B cell (primary cell): ENCODE measurements around the gene FKBP1A. TPM values are rescaled to one million over a fixed set of nuclear protein-coding genes. Genes with fewer than 3 reads are reported as not detected.

Source experiments
- ATAC-seq: fragments of 200-7000 bp; cut with Tn5 transposase; one replicate; pipeline ENCODE4 v1.10.0; 2021; ENCODE audit warnings: low read depth, mild to moderate bottlenecking, moderate number of reproducible peaks, moderate library complexity
- CTCF ChIA-PET: fragments of 350-600 bp; sonication (Branson Sonifier 250); formaldehyde crosslinking; loops from one replicate; lab custom pipeline; 2021; ENCODE audit warnings: antibody characterized with exemption, inconsistent platforms; lab: Charles Lee
- POLR2A ChIA-PET: fragments of 350-600 bp; sonication (Branson Sonifier 250); formaldehyde crosslinking; loops from one replicate; lab custom pipeline; 2021; ENCODE audit warnings: antibody characterized with exemption; lab: Charles Lee
- DNase-seq: peaks from one replicate; pipeline ENCODE4 v3.0.0; 2013
- H2AFZ ChIP-seq: 2 replicates; pipeline ENCODE4 v1.6.1; 2012; ENCODE audit warnings: mild to moderate bottlenecking, low read depth, low read length; ENCODE audit not compliant: insufficient read depth, poor library complexity, severe bottlenecking
- H3K27ac ChIP-seq, 2 donors: 1 replicate in 1 of 2; 2 replicates in 1 of 2; pipeline ENCODE4 v1.5.1; 2012 to 2013; ENCODE audit warnings: low read length in 2 of 2, mild to moderate bottlenecking in 2 of 2, moderate library complexity in 1 of 2
- H3K27me3 ChIP-seq, 4 experiments: fragments of 200-600 bp in 1 of 4; sonication (generic) in 1 of 4; replicated peaks in 1 of 4; 1 replicate in 2 of 4; 2 replicates in 2 of 4; pipeline versions ENCODE4 v1.6.1 to v1.7.0; 2013 to 2016; ENCODE audit warnings: low read length in 3 of 4, mild to moderate bottlenecking in 2 of 4, mixed read lengths in 1 of 4, moderate library complexity in 1 of 4; ENCODE audit not compliant: insufficient read depth in 4 of 4, control insufficient read depth in 3 of 4; ENCODE audit errors: control extremely low read depth in 1 of 4
- H3K36me3 ChIP-seq, 2 experiments: replicated peaks in 1 of 2; 1 replicate in 1 of 2; 2 replicates in 1 of 2; pipeline versions ENCODE4 v1.6.1 to v1.7.1; 2013; ENCODE audit warnings: low read length in 1 of 2; ENCODE audit not compliant: insufficient read depth in 2 of 2, control insufficient read depth in 1 of 2; ENCODE audit errors: control extremely low read depth in 1 of 2, extremely low read depth in 1 of 2
- H3K4me1 ChIP-seq, 2 donors: fragments of 200-600 bp in 1 of 2; sonication (generic) in 1 of 2; 1 replicate in 1 of 2; 2 replicates in 1 of 2; pipeline versions ENCODE4 v1.5.1 to v1.6.1; 2013 to 2017; ENCODE audit warnings: low read length in 2 of 2; ENCODE audit not compliant: control insufficient read depth in 2 of 2, insufficient read depth in 2 of 2
- H3K4me2 ChIP-seq: replicated peaks from 2 replicates; pipeline ENCODE3; 2012; ENCODE audit warnings: mild to moderate bottlenecking, low read depth, low read length; ENCODE audit not compliant: poor library complexity, severe bottlenecking
- H3K4me3 ChIP-seq, 5 experiments: fragments of 200-600 bp in 1 of 5; sonication (generic) in 1 of 5; 1 replicate in 3 of 5; 2 replicates in 2 of 5; pipeline versions ENCODE4 v1.5.1 to v1.7.0; 2011 to 2016; ENCODE audit warnings: low read length in 4 of 5, mild to moderate bottlenecking in 4 of 5, low read depth in 2 of 5, control low read depth in 1 of 5, moderate library complexity in 1 of 5; ENCODE audit not compliant: insufficient read depth in 1 of 5; ENCODE audit errors: control extremely low read depth in 1 of 5, extremely low read depth in 1 of 5
- H3K79me2 ChIP-seq: fragments of 200-600 bp; sonication (generic); one replicate; pipeline ENCODE4 v1.6.0; 2016; ENCODE audit warnings: low read length; ENCODE audit not compliant: control insufficient read depth, insufficient read depth
- H3K9ac ChIP-seq: fragments of 200-600 bp; sonication (generic); 2 replicates; pipeline ENCODE4 v1.6.1; 2017; ENCODE audit warnings: mild to moderate bottlenecking, low read length, moderate library complexity
- H3K9me3 ChIP-seq, 3 donors: one replicate each; pipeline versions ENCODE4 v1.6.1 to v1.7.1; 2013; ENCODE audit warnings: low read length in 2 of 3; ENCODE audit not compliant: control insufficient read depth in 2 of 3, insufficient read depth in 1 of 3; ENCODE audit errors: control extremely low read depth in 1 of 3
- H4K20me1 ChIP-seq: 2 replicates; pipeline ENCODE4 v1.6.0; 2012; ENCODE audit warnings: mild to moderate bottlenecking, low read length; ENCODE audit not compliant: insufficient read depth, control insufficient read depth, poor library complexity, severe bottlenecking
- H3K27ac Mint-ChIP-seq: one replicate; pipeline ENCODE4 v1.8.0; 2021; ENCODE audit warnings: mixed read lengths
- H3K27me3 Mint-ChIP-seq: one replicate; pipeline ENCODE4 v1.8.0; 2021; ENCODE audit warnings: mixed read lengths
- H3K4me1 Mint-ChIP-seq: one replicate; pipeline ENCODE4 v1.8.0; 2021; ENCODE audit warnings: mixed read lengths
- H3K4me3 Mint-ChIP-seq: one replicate; pipeline ENCODE4 v1.8.0; 2021; ENCODE audit warnings: mixed read lengths
- H3K9me3 Mint-ChIP-seq: one replicate; pipeline ENCODE4 v1.8.0; 2022; ENCODE audit warnings: mixed read lengths; ENCODE audit not compliant: insufficient read depth
- CTCF ChIP-seq: fragments of 200-600 bp; IDR thresholded peaks from one replicate; pipeline ENCODE4 v1.8.0; 2022; ENCODE audit warnings: antibody characterized with exemption, mild to moderate bottlenecking
- EZH2 ChIP-seq: IDR thresholded peaks from 2 replicates; pipeline ENCODE4 v1.6.1; 2012; ENCODE audit warnings: borderline replicate concordance, low read depth, mild to moderate bottlenecking, moderate library complexity, low read length; ENCODE audit not compliant: insufficient read depth, poor library complexity, severe bottlenecking
- WGBS: methylation state at CpG from one replicate; pipeline ENCODE4 v1.1.5; 2013; ENCODE audit warnings: missing lambda C conversion rate; ENCODE audit not compliant: insufficient coverage; 5-methylcytosine and 5-hydroxymethylcytosine counted together
- intact Hi-C: fragments of 100-400 bp; cut with micrococcal nuclease; formaldehyde crosslinking; loops from one replicate; pipeline ENCODE4 v1.10.0; 2022
- polyA plus RNA-seq: library from polyadenylated mRNA; depleted of rRNA; stranded (reverse); fragments of >200 nt; gene quantifications from 2 replicates; pipeline ENCODE4 v1.2.3, GENCODE V29; 2012
- total RNA-seq, 2 donors: library from RNA; stranded (reverse); fragments of 120-200 nt in 1 of 2; gene quantifications; 1 replicate in 1 of 2; 2 replicates in 1 of 2; pipeline versions ENCODE4 v1.2.3 to v1.2.4, GENCODE V29; 2013 to 2022

FKBP1A gene
- total and polyA plus RNA-seq, 2 donors (not counting 1 experiment from before 2014, with no cell fraction given) = 86.3 to 86.7 TPM

GRCh38 chr20:1324598-1325172 lies 68.2 kb downstream of the FKBP1A start:
- H3K4me3 ChIP-seq = peak overlapping the region; percentile 75 to 99 (median 93)
- peak overlapping the region; percentile 92 to 98 for H3K27ac ChIP-seq
- ChIA-PET CTCF (interaction anchor here (1.0 to 2.2 kb wide), 6 partner anchors 9 to 144 kb away, joined by 4 to 14 read pairs (median 8); no protein-coding TSS in a partner anchor), POLR2A (no interaction called here)
- peaks cover 42% of the 10 kb centered on the region for H3K79me2 ChIP-seq
- TF ChIP-seq CTCF (peak; percentile 5), EZH2 (no peak)
- peaks cover 21 to 22% of the 10 kb centered on the region in 2 donors for H3K4me1 ChIP-seq
- peak overlapping the region; percentile 78 for H3K4me2 ChIP-seq
- DNase-seq = no peak
- H2AFZ ChIP-seq = peak overlapping the region; percentile 77
- peak overlapping the region; percentile 98 for H3K9ac ChIP-seq
- Mint-ChIP-seq H3K27me3 (no peaks in the 10 kb centered on the region), H3K4me1 (peaks cover 24% of the 10 kb centered on the region), H3K4me3 (no peak overlapping the region), H3K27ac (no peak overlapping the region), H3K9me3 (no peaks in the 10 kb centered on the region)
- under 1% methylated on average over 7 of the region's 15 CpGs for WGBS
- intact Hi-C loops = loop anchor here (1.0 to 10.0 kb wide), 9 partner anchors 53 to 1548 kb away; partner anchors contain the start of genes CSNK2A1, FKBP1A, PSMF1 and PTPRA
- no peaks in the 10 kb centered on the region for H3K9me3 ChIP-seq
- H4K20me1 ChIP-seq = no peaks in the 10 kb centered on the region
- H3K36me3 ChIP-seq = no peaks in the 10 kb centered on the region
- no peak for ATAC-seq
- no peaks in the 10 kb centered on the region for H3K27me3 ChIP-seq
